NCI-H146 treated with DMSO at 0.1 percent for 48 hours (cell line): Measurements from ENCODE around the gene SLC32A1.

Experiments used
- DNase-seq: peaks from one replicate; lab custom pipeline; 2025; ENCODE audit not compliant: unreplicated experiment; lab: John Stamatoyannopoulos, UW

The SLC32A1 gene, protein sequence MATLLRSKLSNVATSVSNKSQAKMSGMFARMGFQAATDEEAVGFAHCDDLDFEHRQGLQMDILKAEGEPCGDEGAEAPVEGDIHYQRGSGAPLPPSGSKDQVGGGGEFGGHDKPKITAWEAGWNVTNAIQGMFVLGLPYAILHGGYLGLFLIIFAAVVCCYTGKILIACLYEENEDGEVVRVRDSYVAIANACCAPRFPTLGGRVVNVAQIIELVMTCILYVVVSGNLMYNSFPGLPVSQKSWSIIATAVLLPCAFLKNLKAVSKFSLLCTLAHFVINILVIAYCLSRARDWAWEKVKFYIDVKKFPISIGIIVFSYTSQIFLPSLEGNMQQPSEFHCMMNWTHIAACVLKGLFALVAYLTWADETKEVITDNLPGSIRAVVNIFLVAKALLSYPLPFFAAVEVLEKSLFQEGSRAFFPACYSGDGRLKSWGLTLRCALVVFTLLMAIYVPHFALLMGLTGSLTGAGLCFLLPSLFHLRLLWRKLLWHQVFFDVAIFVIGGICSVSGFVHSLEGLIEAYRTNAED

DNA sequence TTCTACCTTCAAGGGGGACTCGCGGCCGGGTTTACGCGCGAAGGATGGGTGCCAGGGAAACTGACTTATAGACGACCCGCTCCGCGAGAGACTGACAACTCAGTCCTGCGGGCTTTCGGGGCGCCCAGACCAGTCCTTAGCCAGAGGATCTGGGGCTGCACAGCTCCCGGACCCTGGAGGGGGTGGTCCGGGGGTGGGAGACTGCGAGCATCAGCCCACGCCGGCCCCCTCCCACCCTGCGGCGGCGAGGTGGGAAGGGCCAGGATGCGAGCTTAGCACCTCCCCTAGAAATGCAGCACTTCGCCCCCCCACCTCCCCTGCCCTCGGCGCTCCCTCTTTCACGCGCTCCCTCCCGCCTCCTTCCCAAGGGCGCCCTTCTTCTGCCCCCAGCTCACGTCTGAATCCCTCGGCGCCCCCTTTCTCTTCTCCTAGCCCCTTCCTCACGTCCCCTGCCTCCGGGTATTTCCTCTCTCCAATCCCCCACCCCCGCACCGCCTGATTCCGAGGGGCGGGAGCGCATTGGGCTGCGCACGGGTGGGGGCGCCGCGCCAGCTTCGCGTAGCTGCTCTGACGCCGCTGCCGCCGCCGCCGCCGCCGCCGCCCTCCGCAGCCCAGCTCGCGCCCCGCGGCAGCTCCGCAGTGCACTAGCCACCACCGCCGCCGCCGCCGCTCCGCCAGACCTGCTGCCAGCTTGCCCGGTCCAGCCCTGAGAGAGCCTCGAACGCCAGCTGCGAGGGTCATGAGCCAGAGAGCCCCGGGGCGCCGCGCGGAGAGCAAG lies at the start of gene SLC32A1:
Gene SLC32A1, plus strand, starts transcription at position 639 of the 778 bp plus-strand sequence. CDS start 239 bp downstream, outside the sequence.
- DNase-seq = no peak

DNA sequence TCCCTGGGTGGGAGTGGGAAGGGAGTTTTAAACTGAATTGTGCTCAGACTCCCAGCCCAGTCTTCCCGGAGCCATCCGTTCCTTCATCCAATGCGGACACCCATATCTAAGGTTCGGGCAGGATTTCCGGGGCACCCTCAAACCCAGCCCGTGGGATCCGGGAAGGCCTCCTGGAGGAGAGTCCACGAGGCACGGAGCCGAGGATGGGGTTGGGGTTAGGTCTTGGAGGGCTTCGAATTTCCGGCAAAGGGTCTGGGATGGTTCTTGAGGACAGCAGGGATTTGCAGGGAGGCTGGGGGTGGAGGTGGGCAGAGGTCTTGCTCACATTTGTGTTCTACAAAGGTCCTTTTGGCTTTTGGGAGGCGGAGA lies 49.5 kb upstream of the SLC32A1 start:
- no peak for DNase-seq

DNA sequence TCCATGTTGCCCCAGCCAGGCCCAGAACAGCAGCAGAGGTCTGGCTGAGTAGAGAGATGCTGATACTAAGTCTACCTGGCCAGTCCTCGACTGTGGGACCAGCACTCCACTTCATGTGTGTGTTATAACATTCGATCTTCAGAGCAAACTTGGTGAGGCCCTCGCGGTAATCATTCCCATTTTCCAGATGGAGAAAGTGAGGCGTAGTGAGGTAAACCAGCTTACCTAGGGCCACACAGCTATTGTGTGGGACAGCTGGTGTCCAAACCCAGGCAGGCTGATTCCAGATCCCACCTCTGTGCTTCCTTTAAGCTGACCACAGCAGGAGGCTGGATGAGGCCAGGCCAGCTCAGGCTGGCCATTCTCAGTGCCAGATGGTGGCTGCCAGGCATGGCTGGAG lies 47.7 kb upstream of the SLC32A1 start:
- DNase-seq = no peak

DNA sequence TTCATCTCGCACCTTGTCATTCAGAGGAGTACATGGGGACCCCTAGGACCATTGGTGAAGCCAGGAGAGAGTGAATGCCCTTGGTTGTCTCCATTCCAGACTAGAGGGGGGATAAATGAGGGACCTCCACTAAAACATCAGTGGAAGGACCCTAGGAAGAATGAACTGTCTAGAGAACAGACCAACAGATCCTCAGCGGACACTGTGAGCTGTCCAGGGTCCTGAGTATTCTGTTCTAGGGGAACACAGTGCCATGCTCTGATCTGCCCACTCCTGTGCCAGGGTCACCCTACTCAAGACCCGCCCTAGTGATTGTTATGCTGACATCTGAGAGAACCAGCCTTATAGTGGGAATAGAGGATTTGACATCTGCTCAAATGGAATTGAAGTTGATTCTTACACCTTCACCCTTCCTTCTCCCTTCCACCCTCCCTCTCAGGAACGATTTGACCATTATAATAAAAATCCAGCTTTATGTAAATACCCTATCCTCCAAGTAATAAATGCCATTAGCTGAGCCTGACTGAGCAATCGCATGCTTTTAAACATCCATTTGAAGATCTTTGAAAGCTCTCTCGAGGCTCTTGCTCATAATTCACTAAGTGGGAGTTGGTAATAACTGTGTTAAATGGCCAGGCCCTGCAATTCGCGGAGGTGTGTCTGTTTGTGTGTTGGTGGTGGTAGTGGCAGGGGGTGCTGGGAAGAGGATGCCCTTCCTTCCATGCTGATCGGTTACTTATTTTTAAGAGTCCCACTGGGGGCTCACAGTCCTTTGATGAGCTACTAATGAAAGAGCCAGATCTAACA lies 43.6 kb upstream of the SLC32A1 start:
- no peak for DNase-seq

DNA sequence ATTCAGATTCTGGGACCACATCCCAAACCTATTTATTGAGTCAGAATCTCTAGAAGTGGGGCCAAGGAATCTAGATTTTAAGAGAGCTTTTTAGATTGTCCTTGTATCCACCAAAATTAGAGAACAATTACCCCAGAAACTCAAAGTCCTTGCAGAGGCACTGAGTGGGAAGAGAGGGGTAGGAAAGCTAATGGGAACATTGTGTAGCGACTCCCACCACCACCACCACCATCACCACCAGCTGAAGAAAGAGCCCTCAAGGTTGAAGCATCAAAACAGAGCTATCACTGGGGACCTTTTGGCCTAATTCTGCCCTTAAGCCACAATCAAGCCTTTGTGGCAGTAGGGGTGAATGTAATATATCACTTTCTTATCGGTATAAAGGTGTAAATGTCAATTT lies 39.0 kb upstream of the SLC32A1 start:
- DNase-seq = no peak

DNA sequence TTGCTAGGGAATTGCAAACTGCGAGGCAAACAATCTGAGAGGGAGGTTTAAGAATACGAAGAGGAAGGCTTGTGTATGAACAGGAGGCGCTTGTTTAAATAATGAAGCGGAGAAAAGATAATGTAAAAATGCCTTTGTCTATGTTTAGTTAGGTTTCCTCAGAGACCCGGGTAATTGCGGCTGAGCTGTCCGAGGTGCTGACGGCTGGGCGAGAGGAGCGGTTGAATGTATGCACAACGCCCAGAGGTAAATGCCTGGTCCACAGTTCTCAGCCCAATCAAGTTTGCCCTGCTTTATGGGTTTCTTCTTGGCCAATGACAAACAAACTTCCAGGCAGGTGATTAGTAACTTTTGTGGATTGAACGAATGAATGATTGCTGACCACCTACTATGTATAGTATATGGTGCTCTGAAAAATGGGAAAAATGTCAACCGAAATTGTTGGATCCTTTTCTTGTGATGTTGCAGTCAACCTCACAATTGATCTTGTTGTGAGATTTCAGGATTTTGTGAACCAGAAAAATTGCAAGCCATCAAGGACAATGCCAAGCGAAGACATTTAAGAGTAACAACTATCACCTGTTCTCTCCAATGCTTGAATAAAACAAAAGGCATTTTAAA lies 38.3 kb upstream of the SLC32A1 start:
- peak; percentile 39 for DNase-seq

DNA sequence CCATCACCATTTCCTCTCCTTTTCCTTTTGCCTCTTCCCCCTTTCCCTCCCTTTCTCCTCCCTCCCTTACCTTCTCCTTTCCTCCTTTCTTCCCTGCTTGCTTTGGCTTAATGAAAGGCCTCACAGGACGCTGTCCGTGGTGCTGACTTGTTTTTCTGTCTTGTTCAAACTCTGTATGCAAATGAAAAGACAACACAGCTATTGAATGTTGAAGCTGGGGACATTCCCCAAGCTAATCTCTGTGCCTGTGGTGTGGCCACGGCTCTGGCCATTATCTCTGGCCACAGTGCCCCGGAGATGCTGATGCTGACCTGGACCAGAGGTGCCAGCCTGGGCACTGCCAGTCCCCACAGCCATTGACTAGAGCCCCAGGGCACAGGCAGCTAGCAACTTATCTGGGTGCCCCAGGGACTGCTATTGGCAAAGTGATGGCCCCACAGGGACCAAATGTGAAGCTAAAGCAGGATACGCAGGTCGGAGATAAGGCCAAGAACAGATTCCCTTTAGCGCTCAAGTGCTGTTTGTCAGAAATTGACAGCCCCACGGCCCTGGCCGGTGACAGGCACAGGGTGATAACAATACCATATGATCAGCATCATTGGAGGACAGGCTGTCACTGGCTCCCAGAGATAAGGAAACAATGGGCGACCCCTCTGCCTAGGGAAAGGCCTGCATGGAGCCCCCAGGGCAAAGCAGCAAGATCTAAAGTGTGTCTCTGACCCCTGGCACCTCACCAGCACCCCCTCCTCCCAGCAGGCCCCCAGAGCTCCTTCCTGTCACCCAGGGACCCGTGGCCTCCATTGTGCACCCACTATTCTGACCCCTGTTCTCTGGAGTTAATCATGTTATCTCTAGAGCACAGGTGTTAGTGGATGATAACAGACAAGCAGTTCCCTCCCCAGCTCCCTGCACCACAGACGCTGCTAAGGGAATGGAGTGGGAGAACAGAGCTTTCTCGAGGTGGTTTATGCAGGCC lies 31.6 kb upstream of the SLC32A1 start:
- DNase-seq = no peak

DNA sequence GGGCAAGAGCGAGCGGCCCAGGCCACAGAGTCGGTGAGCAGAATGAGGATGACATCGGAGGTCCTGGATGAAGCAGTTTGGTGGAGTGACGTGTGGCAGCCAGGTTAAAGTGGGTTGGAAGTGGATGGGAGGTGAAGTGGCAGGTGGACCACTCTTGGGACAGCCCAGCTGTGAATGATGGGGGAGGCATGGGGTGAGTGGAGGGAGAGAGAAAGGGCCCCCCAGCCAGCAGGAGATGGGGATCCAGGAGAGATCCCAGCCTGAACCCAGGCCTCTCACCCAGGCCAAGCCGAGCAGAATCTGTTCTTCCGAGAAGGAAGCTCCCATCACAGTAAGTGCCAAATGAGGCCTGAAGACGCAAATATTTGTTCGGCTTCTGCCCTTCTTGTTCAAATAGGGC lies 27.0 kb upstream of the SLC32A1 start:
- DNase-seq = no peak

DNA sequence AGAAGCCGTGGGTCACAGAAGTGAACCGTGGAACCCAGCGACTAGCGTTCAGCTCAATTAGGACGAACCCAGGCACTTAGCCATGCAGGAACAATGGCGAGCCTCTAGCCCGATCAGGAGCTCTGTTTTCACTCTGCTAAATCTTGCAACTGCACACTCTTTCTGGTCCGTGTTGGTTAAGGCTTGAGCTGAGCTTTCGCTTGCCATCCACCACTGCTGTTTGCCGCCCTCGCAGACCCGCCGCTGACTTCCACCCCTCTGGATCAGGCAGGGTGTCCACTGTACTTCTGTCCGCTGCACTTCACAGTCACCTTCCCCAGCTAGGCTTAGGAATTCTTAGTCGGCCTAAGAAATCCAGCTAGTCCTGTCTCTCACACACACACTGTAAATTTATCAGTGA lies 25.7 kb upstream of the SLC32A1 start:
- no peak for DNase-seq

DNA sequence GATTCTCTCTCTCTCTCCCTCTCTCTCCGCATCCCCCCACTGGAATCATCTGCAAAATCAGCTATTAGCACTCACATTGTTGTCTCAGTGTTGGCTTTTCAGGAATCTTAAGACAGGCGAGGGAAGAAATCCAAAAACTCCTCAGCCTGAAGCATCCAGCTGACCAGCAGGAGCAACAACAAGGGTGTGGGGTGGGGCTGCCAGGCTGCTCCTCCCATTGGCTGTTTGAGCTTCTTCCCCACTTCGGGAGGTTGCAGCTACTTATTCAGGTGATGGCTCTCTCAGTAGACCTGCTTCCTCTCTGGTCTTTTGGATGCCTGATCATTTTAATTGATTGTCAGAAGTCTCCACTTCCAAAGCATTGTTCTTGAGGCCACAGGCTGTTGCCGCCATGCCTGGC lies 24.1 kb upstream of the SLC32A1 start:
- no peak for DNase-seq

DNA sequence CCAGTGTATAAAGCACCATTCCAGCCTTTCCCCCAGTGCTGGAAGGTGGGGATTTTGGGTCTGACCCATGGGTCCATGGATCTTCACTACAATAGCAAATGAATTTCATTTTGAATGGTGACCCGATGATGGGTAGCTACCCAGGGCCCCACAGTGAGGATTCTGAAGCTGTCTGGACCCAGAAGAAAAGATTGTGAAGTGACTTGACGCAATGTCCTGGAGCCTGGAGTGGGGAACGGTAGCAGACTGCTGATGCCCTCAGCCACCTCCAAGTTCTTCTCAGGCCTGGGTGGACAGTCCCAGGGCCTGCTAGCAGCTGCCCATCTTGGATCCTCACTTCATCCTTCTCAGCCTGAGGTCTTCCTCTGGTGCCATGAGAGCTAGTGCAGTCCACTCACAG lies 23.4 kb upstream of the SLC32A1 start:
- DNase-seq = no peak

DNA sequence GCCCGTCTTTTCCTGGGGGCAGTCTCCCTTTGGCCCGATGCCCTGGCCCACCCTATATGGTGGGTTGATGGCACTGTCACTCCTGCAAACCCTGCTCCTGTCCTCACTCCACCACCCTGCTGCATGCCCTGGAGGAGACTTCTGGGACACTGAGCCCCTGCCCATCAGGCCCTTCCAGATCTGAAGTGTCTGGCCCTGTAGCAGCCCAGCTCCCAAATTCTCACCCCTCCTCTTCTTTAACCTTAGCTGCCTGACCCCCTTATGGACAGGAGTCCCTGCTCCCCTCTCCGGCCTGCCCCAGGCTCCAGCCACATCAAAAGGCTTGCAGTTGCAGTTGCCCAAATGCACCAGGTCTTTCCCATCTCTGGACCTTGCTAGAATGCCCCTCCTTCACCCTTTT lies 20.8 kb upstream of the SLC32A1 start:
- DNase-seq = no peak

DNA sequence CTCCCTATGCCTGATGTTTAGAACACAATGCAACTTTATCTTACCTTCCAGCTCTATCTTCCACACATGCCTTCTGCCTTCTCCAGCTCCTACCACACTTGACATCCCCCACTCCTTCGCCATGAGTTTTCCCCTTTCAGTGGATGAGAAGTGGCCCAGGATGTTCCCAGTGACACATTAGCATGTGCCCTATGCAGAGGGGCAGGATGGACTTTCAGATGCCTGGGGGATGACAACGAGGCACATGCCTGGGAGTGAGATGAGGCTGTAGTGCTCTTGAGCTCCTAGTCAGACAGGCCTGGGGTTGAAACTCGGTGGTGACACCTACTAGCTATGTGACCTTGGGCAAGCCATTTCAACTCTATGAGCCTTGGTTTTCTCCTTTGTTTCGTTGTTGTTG lies 20.1 kb upstream of the SLC32A1 start:
- no peak for DNase-seq

DNA sequence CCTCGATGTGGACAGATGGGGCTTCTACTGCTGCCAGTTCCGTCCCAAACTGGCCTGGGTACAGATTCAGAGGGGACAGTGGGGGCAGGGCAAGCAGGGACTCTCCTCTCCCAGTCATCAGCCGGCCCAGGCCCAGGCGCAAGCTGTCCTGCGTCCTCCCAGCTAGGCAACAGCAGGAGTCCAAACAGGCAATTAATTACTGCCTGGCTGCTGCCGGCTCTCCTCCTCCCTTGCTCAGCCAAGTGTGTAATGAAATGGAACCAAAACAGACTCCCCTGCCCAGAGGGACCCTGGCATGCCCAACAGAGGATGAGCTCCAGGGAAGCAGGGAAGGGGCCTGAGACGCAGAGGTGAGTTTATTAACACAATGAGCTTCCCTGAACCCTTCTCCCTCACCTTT lies 17.8 kb upstream of the SLC32A1 start:
- DNase-seq = peak; percentile 64

DNA sequence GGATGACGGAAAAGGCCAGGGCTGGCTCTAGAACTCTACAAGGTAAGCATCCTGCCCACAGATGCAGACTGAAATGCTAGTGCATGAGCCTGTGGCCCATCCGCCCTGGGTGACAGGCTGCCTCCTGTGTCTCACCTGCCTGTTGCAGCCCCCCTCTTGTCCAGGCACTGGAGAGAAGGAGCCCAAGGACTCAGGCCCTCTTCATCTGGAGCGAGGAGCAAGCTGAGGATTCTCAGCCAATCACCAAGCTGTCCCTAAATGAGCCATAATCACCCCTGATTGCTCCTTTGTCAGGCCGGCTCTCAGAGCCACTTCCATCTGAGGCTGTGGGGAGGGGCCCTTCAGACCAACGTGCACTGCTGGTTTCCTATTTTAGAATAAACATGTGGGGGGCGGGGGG lies 10.0 kb upstream of the SLC32A1 start:
- no peak for DNase-seq

DNA sequence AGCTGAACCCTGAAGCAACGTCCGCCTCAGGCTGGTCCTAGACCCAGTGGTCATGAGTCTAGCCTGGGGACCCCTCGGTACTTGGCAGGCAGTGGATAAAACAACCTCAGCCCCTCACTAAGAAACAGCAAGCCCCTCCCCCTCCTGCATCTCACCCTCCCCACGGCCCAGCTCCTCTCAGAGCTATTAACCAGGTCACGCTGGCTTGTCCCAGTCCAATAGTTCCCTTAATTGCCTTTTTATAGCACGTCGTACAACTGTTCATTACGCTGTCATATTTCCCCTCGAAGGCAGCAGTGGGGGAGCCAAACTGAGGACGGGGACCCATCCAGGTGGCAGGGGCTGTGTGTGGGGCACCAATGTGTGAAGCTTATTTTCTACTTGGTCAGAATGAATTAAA lies 8.6 kb upstream of the SLC32A1 start:
- DNase-seq = no peak

DNA sequence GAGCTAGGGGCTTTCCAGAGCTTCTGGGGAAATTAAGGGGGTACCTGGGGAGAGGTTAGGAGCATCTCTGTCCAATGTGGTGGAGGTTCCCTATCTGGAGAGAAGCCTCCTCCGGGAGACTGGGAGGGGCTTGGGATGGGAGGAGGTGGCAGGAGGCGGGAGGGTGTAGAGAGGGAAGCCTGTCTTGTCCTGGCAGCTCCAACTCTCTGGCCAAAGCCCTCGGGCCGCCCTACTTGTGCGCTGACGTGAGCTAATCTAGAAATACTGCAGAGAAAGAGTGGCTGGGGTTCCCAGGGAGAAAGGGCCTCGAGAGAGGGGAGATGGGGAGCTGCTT lies 1.6 kb upstream of the SLC32A1 start:
- DNase-seq = no peak

DNA sequence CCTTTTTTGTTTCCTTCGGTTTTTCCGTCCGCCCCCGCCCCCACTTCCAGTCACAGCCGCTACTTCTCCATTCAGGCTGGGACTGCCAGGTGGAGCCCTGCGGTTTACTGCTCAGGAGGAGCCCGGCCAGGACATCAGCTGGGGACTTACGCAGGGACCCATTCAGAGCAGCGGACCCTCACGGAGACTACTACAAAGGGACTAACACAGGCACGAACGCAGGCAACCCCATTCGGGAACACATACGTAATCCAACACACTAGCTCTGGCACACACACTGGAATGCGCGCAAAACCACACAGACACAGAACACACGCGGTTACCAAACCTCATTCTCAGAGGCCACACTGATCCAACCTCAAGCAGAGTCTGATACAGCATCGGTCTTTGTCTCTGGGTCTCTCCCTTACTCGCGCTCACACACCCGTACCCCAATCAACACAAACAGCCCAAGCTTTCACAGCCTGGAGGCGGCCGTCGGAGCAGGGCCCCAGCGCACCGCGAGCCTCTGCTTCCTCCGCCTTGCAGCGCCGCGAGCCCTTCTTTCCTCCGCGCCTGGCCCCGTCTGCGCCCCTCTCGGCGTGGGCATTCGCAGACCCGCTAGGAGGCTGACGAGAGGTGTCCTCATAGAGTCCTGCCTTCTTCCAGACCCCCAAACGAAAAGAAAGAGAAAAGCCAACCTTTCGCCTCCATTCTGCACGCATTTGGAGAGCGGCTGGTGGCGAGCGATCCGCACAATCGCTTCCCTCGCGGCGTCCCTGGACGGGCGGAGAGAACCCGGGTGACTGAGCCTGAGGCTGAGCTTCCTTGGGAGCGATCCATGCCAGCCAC lies 1.1 kb upstream of the SLC32A1 start:
- no peak for DNase-seq

DNA sequence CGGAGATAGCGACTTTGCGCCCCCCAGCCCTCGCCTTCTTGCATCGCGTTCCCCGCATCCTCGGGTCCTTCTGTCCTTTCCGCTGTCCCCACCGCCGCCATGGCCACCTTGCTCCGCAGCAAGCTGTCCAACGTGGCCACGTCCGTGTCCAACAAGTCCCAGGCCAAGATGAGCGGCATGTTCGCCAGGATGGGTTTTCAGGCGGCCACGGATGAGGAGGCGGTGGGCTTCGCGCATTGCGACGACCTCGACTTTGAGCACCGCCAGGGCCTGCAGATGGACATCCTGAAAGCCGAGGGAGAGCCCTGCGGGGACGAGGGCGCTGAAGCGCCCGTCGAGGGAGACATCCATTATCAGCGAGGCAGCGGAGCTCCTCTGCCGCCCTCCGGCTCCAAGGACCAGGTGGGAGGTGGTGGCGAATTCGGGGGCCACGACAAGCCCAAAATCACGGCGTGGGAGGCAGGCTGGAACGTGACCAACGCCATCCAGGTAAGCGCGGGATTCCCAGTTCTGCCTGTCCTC lies 401 bp downstream of the SLC32A1 start:
- DNase-seq = no peak
